K562 (cell line): ENCODE data around the gene CSK. TPM values are rescaled to one million over a fixed set of nuclear protein-coding genes. Genes with fewer than 3 reads are reported as not detected.

ENCODE experiments used
- MGA ChIP-seq: fragments of 450-650 bp; IDR thresholded peaks from 2 replicates; pipeline ENCODE4 v1.6.1; 2016; ENCODE audit warnings: mild to moderate bottlenecking, moderate library complexity
- NBN ChIP-seq: fragments of 450-650 bp; IDR thresholded peaks from 2 replicates; pipeline ENCODE4 v1.6.1; 2016; ENCODE audit warnings: low read depth, mild to moderate bottlenecking
- NEUROD1 ChIP-seq: fragments of 150-350 bp; IDR thresholded peaks from 2 replicates; pipeline ENCODE4 v1.6.1; 2014; ENCODE audit warnings: borderline replicate concordance, low read length, low read depth; ENCODE audit not compliant: partially characterized antibody
- POLR2AphosphoS2 ChIP-seq: IDR thresholded peaks from 2 replicates; pipeline ENCODE4 v1.6.1; 2012; ENCODE audit warnings: low read length, improper control_type of control experiment
- SAP30 ChIP-seq: fragments of 200-600 bp; sonication (generic); IDR thresholded peaks from 2 replicates; pipeline ENCODE4 v1.6.1; 2012; ENCODE audit warnings: borderline replicate concordance, low read depth, mild to moderate bottlenecking, moderate library complexity, low read length, control low read depth, inconsistent platforms; ENCODE audit not compliant: insufficient read depth, poor library complexity, severe bottlenecking
- TEAD2 ChIP-seq: fragments of 450-650 bp; IDR thresholded peaks from 2 replicates; pipeline ENCODE4 v1.6.1; 2016; ENCODE audit warnings: missing genetic modification characterization, control low read depth, missing compliant biosample characterization
- ZNF282 ChIP-seq: sonication (generic); formaldehyde crosslinking; IDR thresholded peaks from 2 replicates; pipeline ENCODE4 v1.8.1; 2023; ENCODE audit warnings: missing genetic modification reagents
- ZNF436 ChIP-seq: fragments of 250-450, 450-650 bp; sonication (Bioruptor Pico); formaldehyde crosslinking; IDR thresholded peaks from 2 replicates; pipeline ENCODE4 v1.7.0; 2020; ENCODE audit warnings: mild to moderate bottlenecking
- ZNF518B ChIP-seq: fragments of 250-450 bp; sonication (Bioruptor Pico); IDR thresholded peaks from 2 replicates; pipeline ENCODE4 v1.5.0; 2021; ENCODE audit warnings: mild to moderate bottlenecking, moderate library complexity
- ZNF589 ChIP-seq: fragments of 200-800 bp; sonication (Bioruptor generic); IDR thresholded peaks from 2 replicates; pipeline ENCODE4 v1.6.1; 2016; ENCODE audit warnings: low read depth, missing genetic modification characterization, missing compliant biosample characterization
- polyA plus RNA-seq, 8 experiments: library from polyadenylated mRNA; depleted of rRNA in 4 of 8; stranded (reverse) in 5 of 8; unstranded in 3 of 8; fragments of >200 nt; fragmentation: Nextera tagmentation in 2 of 8; fragmentation: Illumina TruSeq in 1 of 8; extraction: Ambion mirVana in 2 of 8; extraction: Trizol in 1 of 8; gene quantifications; 2 replicates each; pipeline versions ENCODE4 v1.2.1 to v1.2.3, GENCODE V29; 2011 to 2014; ENCODE audit warnings: inconsistent platforms in 1 of 8, missing spikeins in 1 of 8
- total RNA-seq, 7 experiments: library from RNA; depleted of rRNA in 6 of 7; stranded (reverse); fragments of >200 nt in 6 of 7; fragmentation: Illumina TruSeq in 2 of 7; extraction: Trizol in 2 of 7; gene quantifications; 2 replicates each; pipeline versions ENCODE4 v1.2.1 to v1.2.3, GENCODE V29; 2011 to 2021; ENCODE audit warnings: low replicate concordance in 1 of 7

CSK gene
- total and polyA plus RNA-seq, 9 of the 15 experiments (the other 6 are each of a cell fraction or from before 2014, with no cell fraction given): 1.5 to 112 (median 22.5) TPM

GRCh38 chr15:74842581-74843444 lies 60.9 kb downstream of the CSK start, which contains the start of gene ULK3 (continued):
- TF ChIP-seq MGA (peak; percentile 93), POLR2AphosphoS2 (peak; percentile 65; the same call in 1 of the 2 replicates), ZNF518B (CRISPR knock-in tag) (no peak), NEUROD1 (peak; percentile 22), ZNF282 (CRISPR knock-in tag) (peak; percentile 49; the same call in 1 of the 2 replicates), ZNF589 (0 out of 2 replicates have a peak, but pooled peaks have one; percentile 51), NBN (peak; percentile 15; the same call in 1 of the 2 replicates), SAP30 (peak; percentile 66), ZNF436 (CRISPR knock-in tag) (0 out of 2 replicates have a peak, but pooled peaks have one; percentile 22), TEAD2 (tag) (no peak)
